HG03520 (cell line): ENCODE measurements around the gene SLC35A3.
A peak's percentile ranks its signal among the peaks of the same experiment; 100 is the strongest.

Source experiments
- ATAC-seq: cut with Tn5 transposase; IDR thresholded peaks from one replicate; pipeline ENCODE4 v1.9.1; 2021; ENCODE audit warnings: mild to moderate bottlenecking, moderate library complexity; ENCODE audit not compliant: unreplicated experiment

Gene SLC35A3

GRCh38 chr1:100074604-100075395 lies 105.0 kb downstream of the SLC35A3 start:
- ATAC-seq = no peak

GRCh38 chr1:100075773-100076172 lies 106.0 kb downstream of the SLC35A3 start:
- peak; percentile 39 for ATAC-seq

DNA sequence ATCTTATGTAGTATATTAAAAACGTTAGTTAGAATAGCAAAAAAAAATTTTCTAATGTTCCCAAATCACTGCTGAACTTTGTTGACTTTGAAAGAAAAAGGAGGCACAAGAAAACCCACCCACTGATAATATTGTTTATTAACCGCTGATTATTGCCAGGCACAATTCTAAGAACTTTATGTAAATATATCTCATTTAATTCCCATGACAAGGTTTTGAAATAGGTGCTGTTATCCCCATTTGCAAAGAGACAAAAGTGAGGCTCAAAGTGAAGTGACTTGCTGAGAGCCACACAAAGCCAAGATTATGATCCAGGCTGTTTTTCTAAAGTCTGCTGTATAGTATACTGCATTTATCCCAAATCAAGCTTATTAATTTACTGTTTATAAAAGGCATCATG lies 106.5 kb downstream of the SLC35A3 start:
- ATAC-seq = no peak

DNA sequence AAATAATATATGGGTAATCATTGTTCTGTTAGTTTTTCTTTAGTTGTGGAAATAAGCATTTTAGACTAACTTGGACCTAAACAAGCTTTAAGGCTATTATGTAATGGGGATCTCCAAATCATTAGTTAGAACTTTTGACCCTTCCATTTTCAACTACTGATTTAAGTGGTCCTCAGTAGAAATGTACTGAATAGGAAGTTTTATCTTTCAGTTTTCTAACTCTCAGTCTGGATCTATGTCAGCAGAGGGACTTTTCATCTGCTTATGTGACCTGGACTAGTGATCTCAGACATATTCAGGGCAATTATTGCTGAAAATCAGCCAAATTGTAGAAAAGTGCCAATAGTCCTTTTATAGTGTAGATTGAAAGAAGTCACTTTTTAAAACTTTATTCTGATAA lies 106.9 kb downstream of the SLC35A3 start:
- peak; percentile 70 for ATAC-seq

- peak; percentile 55 for ATAC-seq
Observed at GRCh38 chr1:100077531-100077930, 107.7 kb downstream of the SLC35A3 start.

- no peak for ATAC-seq
Observed at GRCh38 chr1:100080331-100080730, 110.5 kb downstream of the SLC35A3 start.
